ENCODE measurements around the gene ZNF785.
"Not testable (repeated sequence)": the region's sequence is repeated elsewhere in the genome, so short reads cannot be mapped to it uniquely, and the experiment has no call there.

ZNF785 gene

GRCh38 chr16:30601966-30602365 is 16.5 kb upstream of the ZNF785 start:
- DNase-seq, result no peak

DNA sequence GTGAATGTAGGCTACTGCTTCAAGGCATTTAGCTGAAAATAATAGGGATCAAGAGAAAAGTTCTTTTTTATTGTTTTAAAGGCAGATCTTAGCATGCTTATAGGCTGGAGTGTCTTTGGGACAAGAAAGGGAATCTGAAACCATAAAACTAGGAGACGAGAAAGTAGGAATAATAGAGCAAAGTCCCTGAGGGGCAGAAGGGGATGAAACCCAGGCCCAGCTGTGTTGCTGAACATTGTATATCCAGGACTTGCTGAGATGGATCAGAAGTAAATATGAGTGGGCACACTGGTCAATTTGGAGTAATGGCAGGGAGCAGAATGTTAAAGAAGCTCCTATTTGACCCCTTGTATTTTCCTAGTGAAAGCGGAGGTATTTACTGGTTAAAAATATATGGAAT is 15.4 kb upstream of the ZNF785 start:
- no peak for DNase-seq

DNA sequence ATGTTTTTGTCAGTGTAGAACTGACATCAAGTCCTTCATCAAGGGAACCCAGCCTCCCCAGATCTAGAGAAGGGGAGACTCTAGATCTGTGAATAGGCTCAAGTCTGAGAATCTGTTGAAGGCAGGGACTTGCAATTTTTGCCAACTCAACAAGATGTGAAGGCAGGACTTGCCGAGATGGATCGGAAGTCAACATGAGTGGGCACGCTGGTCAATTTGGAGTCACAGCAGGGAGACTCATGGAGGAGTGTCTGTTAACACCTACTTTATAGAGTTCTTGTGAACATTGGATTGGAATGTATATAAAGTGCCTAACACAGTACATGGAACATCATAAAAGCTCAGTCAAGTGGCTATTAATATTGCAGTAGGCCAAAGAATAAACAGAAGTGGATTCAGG is 14.7 kb upstream of the ZNF785 start:
- no peak for DNase-seq

- DNase-seq, result no peak
Measured at GRCh38 chr16:30592871-30593270, 7.4 kb upstream of the ZNF785 start.

DNA sequence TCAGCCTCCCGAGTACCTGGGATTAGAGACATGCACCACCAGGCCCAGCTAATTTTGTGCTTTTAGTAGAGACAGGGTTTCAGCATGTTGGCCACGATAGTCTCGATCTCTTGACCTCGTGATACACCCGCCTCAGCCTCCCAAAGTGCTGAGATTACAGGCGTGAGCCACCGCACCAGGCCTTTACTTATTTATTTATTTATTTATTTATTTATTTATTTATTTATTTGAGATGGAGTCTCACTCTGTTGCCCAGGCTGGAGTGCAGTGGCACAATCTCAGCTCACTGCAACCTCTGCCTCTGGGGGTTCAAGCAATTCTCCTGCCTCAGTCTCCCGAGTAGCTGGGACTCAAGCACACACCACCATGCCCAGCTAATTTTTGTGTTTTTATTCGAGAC is 5.4 kb upstream of the ZNF785 start:
- DNase-seq, result not testable (repeated sequence)

GRCh38 chr16:30589582-30589981 is 4.1 kb upstream of the ZNF785 start:
- DNase-seq, result not testable (repeated sequence)

GRCh38 chr16:30588651-30589050 is 3.2 kb upstream of the ZNF785 start:
- no peak for DNase-seq

DNA sequence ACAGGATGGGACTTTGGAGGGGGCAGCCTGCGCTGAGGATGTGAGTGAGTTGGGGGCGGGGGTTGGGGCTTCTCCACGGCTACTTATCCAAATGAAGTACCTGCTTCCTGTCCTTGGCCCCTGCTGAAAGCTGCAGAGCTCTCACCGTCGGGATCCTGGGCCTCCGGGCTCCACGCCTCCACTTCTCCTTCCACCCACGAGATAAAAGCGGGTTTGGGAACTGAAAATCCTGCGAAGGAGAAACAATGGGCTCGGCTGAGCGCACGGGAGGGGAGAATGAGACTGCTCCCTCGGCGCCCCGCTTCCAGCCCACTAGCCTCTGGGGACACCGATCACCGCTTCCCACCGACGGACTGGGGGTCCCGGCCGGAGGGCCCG is 486 bp downstream of the ZNF785 start:
- DNase-seq, result no peak

GRCh38 chr16:30582611-30583340 is 2.7 kb downstream of the ZNF785 start:
- no peak for DNase-seq

DNA sequence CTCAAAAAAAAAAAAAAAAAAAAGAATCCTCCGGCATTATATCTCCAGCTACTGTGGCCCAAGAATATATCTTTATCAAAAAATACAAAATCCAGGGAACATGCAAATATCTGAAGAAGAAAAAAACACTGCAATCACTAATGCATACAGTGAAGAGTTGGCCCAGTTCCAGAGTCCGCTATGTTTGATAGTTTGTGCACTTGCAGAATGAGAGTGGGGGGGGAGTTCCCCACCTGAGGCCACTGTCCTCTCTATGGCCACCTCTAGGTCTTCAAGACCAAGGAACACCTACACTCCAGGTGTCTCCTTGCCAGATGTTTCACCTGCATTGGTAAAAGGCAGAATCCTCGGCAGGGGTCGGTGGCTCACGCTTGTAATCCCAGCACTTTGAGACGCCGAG is 4.0 kb downstream of the ZNF785 start:
- DNase-seq, result no peak

- DNase-seq, result no peak
Measured at GRCh38 chr16:30574678-30575077, 10.8 kb downstream of the ZNF785 start.

- peak; percentile 96 for DNase-seq
Measured at GRCh38 chr16:30571445-30572322, 13.8 kb downstream of the ZNF785 start, which contains the start of gene ZNF688. ZNF688 (minus strand) TSS chr16:30571714; CDS start chr16:30571629, 85 bp downstream.

DNA sequence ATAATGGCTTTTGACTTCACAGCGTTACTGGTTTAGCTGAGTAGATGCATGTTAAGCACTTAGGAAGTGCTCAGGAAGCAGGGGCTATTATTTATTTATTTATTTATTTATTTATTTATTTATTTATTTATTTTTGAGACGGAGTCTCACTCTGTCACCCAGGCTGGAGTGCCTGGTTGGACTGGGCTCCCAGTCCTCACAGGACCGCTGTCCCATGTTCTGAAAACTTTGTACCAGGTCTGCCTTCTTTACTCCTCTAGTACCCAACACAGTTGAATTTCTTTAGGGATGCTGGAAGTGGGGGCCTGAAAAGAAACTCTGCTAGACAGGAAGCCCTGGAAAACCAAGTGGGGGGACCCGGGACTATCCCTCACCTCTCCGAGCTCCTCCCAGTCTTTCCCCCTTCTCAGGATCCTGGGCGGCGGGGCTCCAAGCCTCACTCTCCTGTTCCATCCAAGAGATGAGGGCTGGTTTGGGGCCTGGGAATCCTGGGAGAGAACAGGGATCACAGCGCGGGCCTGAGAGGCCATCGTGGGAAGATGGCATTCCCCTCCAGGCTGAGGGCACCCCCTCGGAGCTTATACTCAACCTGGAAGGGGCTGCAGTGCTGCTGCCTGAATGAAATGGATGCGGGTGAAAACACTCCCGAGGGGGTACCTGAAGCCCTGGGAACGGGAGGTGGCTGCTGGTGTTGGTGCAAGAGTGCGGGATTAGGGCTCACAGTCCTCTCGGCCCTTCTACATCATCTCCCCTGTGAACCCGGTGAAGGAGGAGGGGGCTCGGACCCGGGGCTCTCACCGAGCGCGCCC is 14.7 kb downstream of the ZNF785 start:
- no peak for DNase-seq

DNA sequence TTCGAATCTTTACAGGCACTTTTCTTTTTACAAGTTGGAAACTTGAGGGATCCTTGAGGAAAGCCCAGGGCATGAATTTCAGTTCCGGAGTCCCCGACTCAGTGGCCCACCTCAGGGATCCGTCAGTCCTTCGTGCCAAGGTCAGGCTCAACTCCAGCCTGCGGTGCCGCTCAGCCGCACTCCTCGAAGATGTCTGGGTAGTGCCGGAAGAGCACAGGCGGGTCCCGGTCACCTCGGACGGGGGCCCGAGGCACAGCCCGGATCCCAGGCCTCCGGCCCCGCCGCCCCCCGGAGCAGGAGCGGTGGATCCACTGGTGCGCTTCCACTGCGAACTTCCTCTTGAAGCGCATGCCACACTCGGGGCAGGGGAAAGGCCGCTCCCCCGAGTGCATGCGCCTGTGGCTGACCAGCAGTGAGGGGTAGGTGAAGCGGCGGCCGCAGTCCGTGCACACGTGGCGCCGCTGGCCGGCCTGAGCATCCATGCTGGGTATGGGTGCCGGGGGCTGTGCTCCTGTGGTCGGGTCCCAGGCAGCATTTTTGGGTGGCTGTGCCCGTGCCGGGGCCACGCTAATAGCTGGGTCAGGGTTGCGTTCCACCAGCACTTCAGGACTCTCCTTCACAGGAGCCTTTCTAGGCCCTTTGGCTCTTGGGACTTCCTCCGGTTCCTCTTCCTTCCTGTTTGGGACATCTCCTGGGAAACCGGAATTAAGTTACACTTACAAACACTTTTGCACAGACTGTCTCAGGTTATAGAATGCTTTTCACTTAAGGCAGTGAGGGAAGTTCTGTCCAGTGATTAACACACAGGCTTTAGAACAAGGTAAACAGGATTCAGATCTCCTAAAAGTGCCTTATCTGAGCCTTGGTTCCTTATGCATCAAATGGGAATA is 15.5 kb downstream of the ZNF785 start:
- DNase-seq, result no peak

DNA sequence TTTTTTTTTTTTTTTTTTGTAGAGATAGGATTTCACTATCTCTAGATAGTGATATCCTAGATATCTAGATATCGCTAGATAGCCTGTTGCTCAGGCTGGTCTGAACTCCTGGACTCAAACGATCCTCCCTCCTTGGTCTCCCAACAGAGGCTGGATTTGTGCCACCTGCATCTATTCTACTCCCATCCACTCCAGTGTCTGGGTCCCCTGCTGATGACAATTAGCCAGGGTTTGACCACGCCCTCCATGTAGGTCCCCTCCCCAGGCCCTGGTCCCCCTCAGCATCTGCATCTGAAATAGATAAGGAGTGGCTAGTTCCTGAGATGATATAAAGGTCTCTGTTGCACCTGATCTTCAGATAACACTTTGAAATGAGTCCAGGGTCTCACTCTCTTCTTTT is 16.2 kb downstream of the ZNF785 start:
- DNase-seq, result no peak

- peak; percentile 89 for DNase-seq
Measured at GRCh38 chr16:30567991-30568638, 17.4 kb downstream of the ZNF785 start.

- DNase-seq, result no peak
Measured at GRCh38 chr16:30567160-30567990, 18.1 kb downstream of the ZNF785 start.

DNA sequence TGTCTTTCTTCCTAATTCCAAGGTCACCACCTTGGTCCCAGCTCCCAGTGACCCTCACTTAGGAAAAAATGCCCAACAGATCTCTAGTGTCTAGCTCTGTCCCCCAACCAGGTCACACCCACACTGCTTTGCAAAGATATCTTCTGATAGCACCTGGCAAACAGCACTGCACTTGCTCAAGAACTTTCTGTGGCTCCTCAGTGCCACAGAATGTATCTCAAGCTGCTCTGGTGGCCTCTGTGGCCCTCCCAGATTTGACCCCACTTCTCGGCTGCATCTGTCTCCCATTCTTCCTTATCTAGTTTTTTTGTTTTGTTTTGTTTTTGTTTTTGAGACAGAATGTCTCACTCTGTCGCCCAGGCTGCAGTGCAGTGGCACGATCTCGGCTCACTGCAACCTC is 19.0 kb downstream of the ZNF785 start:
- no peak for DNase-seq

DNA sequence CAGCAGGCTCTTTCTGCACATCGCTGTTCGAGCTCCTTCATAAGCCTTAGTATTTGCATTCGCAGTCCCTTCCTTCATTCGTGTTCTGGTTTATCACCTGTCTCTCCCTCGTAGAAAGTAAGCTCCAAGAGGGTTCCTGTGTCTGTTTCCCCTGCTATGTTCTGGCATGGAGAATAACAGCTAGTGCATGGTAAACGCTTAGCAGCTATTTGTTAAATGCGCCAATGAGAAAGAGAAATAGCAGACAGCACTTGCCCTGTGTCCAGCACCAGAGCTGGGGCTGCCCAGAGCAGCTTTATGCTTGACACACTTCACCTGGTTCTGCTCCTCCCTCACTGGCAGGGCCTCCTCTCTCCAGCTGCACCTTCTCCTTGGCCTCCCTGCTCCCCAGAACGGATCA is 19.5 kb downstream of the ZNF785 start:
- DNase-seq, result no peak

DNA sequence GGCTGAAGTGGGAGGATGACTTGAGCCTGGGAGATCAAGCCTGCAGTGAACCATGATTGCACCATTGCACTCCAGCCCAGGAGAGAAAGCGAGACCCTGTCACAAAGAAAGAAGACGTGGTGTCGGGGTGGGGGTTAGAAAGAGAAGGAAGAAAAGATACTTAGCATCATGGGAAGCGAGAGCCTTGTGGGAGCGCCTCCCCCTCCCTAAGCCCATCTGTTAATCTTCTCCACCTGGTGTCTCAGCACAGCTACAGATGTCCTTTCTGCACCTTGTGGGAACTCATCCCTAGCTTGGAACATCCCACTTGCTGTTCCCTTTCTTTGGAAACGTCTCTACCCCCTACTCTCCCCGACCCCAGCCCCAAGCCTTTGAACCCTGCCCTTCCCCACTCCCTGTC is 20.0 kb downstream of the ZNF785 start:
- DNase-seq, result no peak

- DNase-seq, result no peak
Measured at GRCh38 chr16:30562021-30562420, 23.5 kb downstream of the ZNF785 start.
